GM21723 (cell line): ENCODE measurements around the gene ZMYND12.
"Not testable (repeated sequence)": the region's sequence is repeated elsewhere in the genome, so short reads cannot be mapped to it uniquely, and the experiment has no call there.

ENCODE experiments used
- ATAC-seq: cut with Tn5 transposase; IDR thresholded peaks from one replicate; pipeline ENCODE4 v1.9.1; 2021; ENCODE audit warnings: mild to moderate bottlenecking, moderate library complexity; ENCODE audit not compliant: unreplicated experiment

ZMYND12 gene, protein sequence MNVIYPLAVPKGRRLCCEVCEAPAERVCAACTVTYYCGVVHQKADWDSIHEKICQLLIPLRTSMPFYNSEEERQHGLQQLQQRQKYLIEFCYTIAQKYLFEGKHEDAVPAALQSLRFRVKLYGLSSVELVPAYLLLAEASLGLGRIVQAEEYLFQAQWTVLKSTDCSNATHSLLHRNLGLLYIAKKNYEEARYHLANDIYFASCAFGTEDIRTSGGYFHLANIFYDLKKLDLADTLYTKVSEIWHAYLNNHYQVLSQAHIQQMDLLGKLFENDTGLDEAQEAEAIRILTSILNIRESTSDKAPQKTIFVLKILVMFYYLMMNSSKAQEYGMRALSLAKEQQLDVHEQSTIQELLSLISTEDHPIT

DNA sequence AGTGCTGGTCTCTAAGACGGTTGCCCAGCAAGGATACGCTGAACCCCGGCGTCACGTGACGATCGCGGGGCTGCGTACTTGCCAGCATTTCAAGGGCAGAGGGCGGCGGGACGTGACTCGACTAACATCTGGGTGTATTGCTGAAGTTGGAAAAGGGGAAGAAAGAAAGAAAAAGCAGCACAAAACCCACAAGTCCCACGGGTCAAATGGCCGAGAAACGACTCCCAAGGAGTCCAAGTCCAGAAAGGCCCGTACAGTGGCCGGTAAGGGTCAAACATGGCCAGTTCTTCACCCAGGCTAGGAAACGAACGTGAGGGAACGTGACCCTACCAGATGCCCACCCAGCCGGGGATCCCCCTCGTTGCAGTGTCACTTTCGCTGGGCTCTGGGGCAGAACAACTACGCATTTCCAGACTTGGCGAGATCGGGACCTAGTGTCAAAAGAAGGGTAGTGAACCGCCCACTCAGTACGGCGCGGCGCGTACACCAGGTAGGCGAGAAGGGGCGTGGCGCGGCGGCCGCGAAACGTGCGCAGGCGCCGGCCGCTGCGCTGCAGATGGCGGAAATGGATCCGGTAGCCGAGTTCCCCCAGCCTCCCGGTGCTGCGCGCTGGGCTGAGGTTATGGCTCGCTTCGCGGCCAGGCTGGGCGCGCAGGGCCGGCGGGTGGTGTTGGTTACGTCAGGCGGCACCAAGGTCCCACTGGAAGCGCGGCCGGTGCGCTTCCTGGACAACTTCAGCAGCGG lies at the start of gene ZMYND12, which contains the start of gene PPCS:
ZMYND12 (minus strand) TSS at position 13 of the 744 bp plus-strand sequence. CDS start 25 bp downstream, outside the sequence.
PPCS (plus strand) TSS at position 534 of the 744 bp plus-strand sequence; CDS start at position 557, 23 bp downstream.
- peak; percentile 81 for ATAC-seq

DNA sequence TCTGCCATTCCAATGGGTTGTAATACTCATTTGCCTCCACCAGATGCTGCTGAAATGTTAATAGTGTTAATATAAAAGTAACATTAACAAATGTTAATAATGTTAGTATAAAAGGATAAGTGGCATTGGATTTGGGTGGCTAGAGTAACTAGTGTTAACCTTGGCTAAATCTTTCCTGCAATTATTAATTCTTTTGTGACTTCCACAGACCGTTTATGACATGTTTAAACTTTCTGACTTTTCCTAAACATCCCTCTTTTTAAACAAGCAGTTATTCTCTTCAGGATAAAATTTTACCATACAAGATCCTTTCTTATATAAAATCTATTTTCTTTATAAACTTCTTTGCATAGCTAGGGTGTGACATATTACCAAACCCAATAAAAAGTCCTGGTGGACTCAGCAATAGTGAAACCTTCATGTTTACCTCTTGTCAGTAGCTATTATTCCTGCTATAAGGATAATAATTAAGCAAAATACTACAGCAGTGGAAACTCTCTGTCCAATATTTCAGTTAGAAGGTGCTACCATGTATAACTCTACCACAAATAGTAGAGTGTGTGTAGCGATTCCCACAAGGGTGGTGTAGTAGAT lies 48.8 kb upstream of the ZMYND12 start:
- no peak for ATAC-seq

DNA sequence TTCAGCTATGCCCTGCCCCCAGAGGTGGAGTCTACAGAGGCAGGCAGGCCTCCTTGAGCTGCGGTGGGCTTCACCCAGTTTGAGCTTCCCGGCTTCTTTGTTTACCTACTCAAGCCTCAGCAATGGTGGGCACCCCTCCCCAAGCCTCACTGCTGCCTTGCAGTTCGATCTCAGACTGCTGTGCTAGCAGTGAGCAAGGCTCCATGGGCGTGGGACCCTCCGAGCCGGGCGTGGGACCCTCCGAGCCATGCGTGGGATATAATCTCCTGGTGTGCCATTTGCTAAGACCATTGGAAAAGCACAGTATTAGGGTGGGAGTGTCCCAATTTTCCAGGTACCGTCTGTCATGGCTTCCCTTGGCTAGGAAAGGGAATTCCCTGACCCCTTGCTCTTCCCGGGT lies 46.2 kb upstream of the ZMYND12 start:
- ATAC-seq: not testable (repeated sequence)

DNA sequence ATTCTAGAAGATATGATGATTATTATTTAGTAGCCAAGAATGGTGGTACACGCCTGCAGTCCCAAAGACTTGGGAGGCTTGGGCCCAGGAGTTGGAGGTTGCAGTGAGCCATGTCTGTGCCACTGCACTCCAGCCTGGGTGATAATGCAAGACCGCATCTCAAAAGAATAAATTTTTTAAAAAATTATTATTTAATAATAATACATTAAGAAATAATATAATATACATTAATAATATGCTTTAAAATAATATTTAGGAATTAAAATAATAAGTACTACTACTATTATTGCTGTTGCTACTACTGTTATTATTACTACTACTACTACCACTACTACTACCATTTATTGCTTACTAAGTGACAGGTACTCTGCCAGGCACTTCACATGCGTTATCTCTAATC lies 34.4 kb upstream of the ZMYND12 start:
- no peak for ATAC-seq

DNA sequence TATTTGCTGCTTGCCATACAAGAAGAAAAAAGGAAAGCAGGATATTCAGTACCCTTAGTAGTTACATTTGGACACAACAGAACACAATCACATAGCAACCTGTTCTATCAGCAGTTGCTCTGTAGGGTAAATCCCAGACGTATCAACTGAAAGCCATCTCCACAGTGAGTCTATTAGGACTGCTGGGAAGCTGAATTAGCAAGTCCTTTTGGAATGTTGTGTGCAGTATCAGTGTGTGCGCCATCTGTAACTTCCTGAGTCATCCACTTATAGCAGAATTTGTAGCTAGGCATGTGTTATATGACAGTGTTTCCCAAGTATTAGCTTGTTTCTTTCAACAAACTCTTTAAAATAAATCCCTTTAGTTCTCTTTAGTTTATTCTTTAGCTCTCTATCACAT lies 28.6 kb upstream of the ZMYND12 start:
- no peak for ATAC-seq

DNA sequence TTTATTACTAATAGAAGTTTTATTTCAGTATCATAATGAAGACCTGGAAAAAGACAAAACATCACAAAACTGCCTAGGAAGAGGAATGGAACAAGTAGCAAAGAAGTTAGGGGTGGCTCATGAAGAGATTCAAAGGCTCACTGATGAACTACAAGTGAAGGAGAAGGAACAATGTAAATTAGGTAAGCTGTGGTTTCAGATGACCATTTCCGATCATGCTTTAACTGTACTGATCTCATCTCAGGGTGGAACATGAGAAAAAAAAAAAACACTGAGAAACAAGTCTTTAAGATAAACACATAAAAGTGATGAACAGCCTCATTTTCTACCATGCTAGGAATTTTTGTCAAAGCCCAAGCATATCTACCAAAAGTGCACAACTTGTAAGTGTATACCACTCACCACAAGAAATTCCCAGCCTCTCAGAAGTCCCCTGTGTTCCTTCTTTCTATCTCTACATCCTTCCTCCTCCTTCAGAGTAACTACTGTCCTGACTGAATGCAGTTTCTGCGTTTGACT lies 26.9 kb upstream of the ZMYND12 start:
- ATAC-seq: no peak

DNA sequence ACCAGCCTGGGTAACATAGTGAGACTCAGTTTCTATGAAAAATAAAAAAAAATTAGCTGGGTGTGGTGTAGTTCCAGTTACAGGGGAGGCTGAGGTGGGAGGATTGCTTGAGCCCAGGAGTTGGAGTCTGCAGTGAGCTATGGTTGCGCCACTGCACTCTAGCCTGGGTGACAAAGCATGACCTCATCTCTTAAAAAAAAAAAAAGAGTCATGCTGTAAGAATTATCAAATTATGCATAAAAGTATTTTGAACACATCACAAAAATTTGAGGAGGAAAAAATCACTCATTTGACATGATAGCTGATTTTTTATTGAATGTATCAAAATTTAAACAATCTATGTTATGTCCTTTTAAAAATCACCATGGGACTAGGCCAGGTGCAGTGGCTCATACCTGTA lies 25.1 kb upstream of the ZMYND12 start:
- ATAC-seq: no peak

DNA sequence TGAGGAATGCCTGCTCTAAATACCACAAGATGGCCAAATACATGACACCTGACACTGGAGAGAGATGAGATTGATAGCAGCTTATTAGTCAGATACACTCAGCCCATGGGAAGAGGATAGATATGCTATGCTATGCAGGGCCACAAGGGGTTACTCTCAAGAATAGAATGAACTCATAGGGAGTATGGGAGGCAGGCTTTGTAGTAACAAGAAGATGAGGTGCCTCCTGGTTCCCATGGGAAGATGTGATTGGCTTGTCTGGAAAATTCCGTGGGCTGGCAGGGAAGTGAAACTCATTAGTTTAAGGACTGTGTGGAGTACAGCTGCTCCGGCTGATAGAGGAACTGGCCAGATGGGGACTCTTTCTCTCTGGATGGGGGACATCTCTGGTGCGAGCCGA lies 23.8 kb upstream of the ZMYND12 start:
- no peak for ATAC-seq

DNA sequence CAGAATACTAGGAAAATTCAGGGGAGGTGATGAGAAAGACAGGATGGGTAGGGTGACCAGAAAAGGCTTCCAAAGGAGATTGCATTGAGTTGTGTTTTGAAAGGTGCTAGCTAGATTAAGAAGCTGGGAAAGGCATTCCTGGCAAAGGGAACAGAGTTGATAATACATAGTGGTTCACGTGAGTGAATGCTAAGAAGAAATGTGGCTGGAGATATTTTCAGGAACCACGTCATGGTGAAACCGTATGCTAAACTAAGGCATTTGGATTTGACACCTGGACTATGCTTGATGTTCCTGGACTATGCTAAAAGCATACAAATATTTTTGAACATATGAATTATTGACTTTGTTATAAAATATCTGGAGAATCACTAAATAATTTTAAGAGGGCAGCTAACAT lies 22.0 kb upstream of the ZMYND12 start:
- ATAC-seq: no peak

DNA sequence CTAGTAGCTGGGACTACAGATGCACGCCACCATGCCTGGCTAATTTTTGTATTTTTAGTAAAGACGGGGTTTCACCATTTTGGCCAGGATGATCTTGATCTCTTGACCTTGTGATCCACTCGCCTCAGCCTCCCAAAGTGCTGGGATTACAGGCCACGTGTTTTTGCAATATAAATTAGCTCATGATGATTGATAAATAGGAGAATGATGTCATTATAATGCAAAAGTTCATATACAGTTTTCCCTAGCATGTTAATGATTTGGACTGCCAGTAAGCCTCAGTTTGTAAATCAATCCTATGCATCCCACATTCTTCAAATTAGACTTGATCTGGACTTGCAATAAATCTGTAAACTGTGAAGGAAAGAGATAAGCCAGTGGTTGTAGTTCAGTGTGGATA lies 21.5 kb upstream of the ZMYND12 start:
- not testable (repeated sequence) for ATAC-seq

DNA sequence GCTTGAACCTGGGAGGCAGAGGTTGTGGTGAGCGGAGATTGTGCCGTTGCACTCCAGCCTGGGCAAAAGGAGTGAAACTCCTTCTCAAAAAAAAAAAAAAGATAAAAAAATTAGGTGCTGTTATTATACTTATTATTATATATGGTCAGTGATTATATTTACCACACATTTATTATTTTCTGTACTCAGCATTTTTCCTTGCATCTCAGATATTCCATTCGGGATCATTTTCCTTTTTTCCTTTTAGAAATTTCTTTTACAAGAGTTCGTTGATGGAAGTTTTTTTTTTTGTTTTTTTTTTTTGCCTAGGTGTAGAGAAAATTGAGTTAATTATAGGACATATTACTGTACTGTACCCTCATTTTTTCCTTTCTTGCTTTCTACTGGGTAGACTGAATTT lies 20.8 kb upstream of the ZMYND12 start:
- no peak for ATAC-seq

DNA sequence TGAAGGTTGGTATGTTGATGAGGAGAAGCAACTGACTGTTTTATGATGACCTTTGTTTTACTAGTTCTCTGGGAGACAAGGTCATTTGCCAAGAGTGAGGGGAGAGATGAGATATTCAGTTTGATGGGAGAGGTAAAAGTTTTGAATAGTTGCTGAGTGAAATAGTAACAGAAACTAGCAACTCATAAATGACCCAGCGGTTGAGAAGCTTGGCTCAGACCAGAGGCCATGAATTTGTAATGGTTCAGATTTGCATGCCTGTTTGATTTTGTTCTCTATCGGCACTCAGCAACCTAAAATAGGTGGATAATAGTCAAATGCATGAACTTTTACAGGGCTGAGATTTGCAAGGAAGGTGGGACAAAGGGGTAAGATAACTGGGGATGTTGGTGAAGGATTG lies 13.9 kb upstream of the ZMYND12 start:
- no peak for ATAC-seq

DNA sequence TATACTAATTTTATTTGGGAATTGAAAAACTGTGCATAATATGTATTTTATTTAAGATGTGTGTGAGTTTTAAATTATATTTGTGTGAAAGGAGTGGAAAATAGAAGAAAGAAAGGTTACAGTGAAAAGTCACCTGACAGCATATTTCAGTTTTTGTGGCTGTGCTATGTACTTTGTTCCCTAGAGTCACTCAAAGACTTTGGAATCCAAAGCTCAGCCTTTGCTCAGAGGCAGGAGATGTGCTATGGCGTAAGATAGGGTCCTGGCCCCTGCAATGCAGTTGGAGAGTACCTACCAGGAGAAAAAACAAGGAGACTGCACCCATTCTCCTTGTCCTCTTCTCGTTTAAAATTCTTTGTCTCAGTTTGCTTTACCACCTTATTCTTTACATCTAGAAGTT lies 10.2 kb upstream of the ZMYND12 start:
- no peak for ATAC-seq

DNA sequence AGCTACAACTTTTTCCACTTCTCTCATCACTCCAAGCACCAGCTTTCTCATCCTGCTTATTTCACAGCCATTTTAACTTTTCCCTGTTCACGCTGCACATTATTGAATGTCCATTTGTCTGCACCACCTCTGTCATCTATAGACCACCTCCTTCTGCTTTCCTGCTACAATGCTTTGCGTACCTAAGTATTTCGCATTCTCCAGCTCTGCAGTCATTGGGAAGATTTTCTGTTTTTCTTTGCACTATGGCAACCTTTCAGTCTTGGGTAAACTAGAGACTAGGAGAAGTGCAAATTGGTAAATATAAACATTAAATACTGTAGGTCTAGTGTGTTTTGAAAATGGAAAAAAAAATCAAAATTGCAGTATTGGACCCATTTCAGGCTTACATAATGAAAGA lies 8.1 kb upstream of the ZMYND12 start:
- no peak for ATAC-seq

DNA sequence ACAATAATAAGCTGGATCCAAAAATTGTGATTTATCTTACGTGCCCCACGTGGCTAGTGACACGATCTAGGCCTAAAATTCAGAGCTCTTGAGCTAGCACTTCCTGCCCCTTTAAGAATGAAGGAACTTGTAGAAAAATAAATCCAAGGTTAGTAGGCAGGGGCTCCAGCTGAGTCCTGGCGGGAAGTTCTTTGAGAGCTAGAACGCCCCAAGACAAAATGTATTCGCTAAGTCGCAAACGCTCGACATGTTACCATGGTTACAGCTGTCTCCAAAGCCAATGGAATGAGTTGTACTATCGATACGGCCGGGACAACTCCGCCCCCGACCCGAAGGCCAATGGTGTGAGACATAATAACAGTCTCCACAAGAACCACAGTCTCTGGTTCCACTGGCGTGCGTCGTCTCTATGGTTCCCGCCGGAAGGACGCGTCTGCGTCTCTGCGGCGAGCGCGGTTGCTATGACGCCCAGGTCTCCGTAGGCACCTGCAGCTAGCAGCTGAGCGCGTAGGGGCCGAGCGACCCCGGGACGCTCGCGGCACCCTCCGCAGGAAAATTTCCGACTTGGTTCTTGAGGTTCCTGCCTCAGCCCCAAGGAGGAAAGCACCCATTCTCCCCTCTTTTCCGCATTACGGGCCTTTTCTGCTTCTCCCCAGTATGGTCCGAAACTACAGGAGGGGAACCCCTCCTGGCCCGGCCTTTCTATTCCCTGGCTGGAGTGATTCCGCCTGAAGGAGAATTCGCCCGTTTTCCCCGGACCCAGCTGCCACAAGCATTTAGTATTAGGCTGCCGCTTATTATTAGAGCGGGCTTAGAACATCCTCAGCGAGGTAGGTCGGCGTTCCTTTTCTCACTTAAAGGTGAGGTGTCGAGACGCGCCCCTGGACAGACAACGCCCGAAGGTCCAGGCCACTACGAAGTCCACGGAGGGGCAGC lies 7.3 kb upstream of the ZMYND12 start, which contains the start of gene CCDC30:
CCDC30 (plus strand) TSS at position 459 of the 936 bp plus-strand sequence. CDS start 17,266 bp downstream, outside the sequence.
- peak; percentile 99 for ATAC-seq

DNA sequence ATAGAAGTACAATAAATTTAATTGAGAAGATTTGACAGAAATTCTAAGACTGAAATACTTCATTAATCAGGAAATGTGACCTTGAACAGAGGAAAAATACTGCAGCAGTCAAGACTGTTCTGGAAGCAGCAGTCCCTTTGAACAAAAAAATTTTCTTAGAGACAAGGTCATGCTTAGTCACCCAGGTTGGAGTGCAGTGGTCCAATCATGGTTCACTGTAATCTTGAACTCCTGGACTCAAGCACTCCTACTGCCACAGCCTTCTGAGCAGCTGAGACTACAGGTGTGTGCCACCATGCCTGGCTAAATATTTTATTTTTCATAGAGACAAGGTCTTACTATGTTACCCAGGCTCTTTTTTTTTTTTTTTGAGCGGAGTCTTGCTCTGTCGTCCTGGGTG lies 5.4 kb upstream of the ZMYND12 start:
- no peak for ATAC-seq

DNA sequence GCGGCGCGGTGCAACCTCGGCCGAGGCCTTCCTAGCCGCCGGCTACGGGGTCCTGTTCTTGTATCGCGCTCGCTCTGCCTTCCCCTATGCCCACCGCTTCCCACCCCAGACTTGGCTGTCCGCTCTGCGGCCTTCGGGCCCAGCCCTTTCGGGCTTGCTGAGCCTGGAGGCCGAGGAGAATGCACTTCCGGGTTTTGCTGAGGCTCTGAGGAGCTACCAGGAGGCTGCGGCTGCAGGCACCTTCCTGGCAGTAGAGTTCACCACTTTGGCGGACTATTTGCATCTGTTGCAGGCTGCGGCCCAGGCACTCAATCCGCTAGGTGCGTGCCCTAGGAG lies 900 bp upstream of the ZMYND12 start:
- peak; percentile 64 for ATAC-seq

DNA sequence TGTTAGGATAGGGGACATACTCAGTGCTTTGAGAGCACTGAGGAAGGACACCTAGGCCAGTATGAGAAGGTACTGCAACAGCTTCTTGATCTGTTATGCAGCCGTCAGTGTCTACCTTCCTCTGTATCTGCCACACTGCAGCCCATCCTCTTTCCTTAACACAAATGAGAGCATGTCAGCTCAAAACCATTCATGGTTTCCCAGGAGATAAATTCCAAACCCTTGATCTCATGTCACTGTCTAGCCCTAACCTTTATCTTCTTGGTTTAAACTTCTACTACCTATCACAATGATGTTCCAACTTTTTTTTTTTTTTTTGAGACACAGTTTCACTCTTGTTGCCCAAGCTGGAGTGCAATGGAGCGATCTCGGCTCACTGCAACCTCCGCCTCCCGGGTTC lies 1.4 kb downstream of the ZMYND12 start:
- ATAC-seq: no peak

DNA sequence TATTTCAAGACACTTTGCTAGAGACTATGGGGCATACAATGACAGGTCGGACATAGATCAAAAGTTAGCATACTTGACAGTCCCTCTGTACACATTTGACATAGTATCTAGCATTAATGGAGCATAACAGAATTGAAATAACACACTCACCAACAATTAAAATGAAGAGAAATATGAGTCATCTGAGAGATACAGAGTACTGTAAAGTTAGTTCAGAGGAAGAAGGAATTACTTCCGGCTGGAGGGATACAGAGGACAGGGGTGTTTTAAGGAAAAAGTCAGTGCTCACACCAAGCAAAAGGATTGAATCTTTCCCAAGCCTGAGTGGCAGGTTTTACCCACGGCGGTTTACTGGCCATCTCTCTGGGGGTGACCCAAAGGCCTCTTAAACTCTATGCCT lies 2.4 kb downstream of the ZMYND12 start:
- no peak for ATAC-seq

DNA sequence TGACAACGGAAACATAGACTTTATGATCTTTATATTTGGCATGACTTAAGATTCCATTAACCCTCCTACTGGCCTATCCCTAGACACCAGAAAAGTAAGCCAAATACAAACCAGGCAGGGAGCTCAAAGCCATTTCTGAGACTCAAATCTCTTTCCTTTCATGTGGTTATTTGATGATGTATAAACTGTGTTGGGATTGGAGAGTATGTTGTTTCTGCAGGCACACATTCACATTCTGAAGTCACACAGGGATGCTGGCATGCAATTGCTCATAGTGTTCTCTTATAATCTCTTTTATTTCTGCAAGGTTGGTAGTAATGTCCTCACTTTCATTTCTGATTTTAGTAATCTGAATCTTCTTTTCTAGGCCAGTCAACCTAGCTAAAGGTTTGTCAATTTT lies 5.8 kb downstream of the ZMYND12 start:
- no peak for ATAC-seq
